ENCODE measurements around the gene GLI1.
"Not testable (repeated sequence)": the region's sequence is repeated elsewhere in the genome, so short reads cannot be mapped to it uniquely, and the experiment has no call there.

The GLI1 gene

DNA sequence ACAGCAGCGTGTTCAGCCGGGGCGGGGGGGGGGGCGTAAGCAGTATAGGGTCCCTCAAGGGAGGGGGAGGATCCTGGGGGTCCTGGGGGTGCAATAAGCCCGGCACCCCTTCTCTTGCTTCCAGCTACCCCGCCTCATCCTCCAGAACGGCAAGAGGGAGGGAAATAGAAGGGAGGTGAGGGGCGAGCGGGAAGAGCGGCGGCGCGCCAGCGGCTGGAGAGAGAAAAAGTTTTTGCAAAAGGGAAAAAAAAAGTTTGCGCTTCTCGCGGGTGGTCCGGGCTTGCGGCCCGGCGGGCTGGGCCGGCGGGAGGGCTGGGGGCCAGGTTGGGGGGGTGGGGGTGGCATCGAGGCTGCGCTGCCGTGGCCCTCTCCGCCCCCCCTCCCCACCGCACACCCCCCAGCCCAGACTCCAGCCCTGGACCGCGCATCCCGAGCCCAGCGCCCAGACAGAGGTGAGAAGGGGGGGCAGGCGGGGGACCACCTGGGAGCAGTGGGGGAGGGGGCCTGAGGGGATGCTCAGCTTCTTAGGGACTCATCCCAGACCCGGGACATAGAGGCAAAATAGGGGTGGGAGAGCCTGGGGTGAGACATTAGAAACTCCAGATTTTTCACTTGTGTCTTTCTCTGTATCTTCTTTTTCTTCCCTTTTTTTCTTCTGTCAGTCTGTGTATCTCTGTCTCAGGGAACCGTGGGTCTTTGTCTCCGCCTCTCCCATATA, at the start of gene GLI1:
Gene GLI1, plus strand, starts transcription at position 36 of the 718 bp plus-strand sequence. CDS start 3,907 bp downstream, outside the sequence.
- no peak for DNase-seq

DNA sequence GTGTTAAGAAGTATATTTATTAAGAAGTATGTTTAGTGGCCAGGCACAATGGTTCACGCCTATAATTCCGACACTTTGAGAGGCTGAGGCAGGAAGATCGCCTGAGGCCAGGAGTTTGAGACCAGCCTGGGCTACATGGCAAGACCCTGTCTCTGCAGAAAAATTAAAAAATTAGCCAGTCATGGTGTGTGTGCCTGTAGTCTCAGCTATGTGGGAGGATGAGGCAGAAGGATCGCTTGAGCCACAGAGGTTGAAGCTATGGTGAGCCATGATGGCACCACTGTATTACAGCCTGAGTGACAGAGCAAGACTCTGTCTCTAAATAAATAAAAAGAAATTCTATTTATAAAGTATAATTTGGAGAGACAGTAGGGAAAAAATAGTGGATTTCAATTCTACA, 49.1 kb upstream of the GLI1 start:
- DNase-seq = no peak

- DNase-seq = not testable (repeated sequence)
These were observed 45.4 kb upstream of the GLI1 start for GRCh38 chr12:57414160-57414559.

- DNase-seq = no peak
These were observed 44.5 kb upstream of the GLI1 start for GRCh38 chr12:57415088-57415487.

GRCh38 chr12:57416039-57416996, 43.3 kb upstream of the GLI1 start:
- no peak for DNase-seq

GRCh38 chr12:57418255-57418654, 41.3 kb upstream of the GLI1 start:
- no peak for DNase-seq

DNA sequence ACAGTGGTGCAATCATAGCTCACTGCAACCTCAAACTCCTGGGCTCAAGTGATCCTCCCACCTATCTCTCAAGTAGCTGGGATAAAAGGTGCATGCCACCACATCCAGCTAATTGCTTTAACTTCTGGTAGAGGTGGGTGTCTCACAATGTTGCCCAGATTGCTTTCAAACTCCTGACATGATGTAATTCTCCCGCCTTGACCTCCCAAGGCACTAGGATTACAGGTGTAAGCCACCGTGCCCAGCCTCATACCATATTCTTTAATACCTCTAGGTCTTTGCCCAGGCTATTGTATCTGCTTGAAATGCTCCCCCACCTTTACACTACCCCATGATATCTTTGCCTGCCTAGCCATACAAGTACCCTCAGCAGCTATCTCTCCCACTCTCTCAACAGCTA, 40.1 kb upstream of the GLI1 start:
- no peak for DNase-seq

- DNase-seq = no peak
These were observed 39.1 kb upstream of the GLI1 start for GRCh38 chr12:57420482-57420881.

GRCh38 chr12:57426948-57427347, 32.6 kb upstream of the GLI1 start:
- DNase-seq = not testable (repeated sequence)

DNA sequence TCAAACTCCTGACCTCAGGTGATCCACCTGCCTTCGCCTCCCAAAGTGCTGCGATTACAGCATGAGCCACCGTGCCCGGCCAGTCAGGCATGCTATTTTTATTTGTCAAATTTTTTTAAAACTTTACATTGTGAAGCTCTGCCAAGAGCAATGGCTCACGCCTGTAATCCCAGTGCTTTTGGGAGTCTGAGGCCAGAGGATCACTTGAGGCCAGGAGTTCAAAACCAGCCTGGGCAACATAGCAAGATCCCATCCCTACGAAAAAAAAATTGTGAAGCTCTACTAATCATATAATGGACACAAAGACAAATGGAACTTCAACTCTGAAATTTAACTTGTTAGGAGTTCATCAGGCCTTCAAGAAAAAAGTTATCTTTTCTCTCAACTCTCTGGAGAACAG, 30.6 kb upstream of the GLI1 start:
- no peak for DNase-seq

GRCh38 chr12:57429473-57430111, 30.0 kb upstream of the GLI1 start:
- no peak for DNase-seq

DNA sequence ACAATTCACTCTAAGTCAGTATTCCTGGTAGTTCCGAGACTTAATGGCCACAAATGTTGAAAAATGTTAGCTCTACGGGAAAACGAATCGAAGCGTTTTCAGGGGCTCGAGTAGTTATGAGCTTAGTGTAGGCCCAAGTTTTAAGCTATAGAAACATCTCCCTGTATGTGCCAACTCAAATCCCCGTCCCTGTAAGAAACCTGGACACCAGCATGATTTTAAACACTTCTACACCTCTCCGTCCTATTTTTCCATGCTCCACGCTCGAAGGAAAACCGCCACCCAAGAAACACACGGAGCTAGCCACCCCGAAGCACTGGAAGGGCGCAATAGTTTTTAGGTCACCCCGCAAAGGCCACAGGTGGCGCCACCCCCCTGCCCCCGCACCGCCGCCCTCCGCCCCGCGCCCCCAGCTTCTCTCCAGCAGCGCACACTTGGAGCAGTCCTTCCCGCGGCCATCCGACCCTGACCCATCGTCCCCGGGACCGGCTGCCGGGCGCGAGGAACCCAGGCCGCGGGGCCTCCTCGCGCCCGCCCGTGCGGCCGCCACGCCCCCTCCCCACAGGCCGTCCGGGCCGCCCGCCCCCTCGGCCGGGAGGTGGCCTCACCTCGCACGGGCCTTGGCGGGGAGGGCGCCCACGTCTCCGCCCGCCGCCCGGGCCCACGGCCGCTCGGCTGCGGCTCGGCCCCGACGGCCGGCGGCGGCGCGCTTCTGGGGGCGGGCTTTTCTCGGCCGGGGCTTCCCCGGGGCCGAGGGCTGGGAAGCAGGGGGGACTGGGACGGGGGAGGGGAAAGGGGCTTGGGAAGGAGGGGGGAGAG, 29.3 kb upstream of the GLI1 start:
- DNase-seq = peak; percentile 56

- peak; percentile 91 for DNase-seq
These were observed 28.5 kb upstream of the GLI1 start, which contains the start of gene R3HDM2 for GRCh38 chr12:57430931-57431566. Gene R3HDM2 (minus strand): TSS chr12:57431043. CDS start chr12:57310428, 120,615 bp downstream.

DNA sequence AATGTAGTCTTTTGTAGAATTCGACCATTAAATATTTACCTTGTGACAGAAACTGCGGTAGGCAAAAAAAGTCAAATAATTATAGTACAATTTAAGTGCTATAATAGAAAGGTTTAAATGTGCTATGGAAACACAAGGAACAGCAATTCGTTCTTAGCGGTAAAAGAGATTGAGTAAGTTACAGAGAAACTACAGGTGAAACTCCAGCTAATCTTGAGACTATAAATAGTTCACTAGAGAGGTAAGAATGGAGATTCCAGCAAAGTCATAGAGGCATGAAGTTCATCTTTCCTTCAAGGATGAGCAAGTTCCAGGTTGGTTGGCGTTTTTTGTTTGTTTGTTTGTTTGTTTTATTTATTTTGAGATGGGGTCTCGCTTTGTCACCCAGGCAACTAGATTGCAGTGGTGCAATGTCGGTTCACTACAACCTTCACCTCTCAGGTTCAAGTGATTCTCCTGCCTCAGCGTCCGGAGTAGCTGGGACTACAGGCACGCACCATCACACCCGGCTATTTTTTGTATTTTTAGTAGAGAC, 27.9 kb upstream of the GLI1 start:
- no peak for DNase-seq

- no peak for DNase-seq
These were observed 26.2 kb upstream of the GLI1 start for GRCh38 chr12:57433370-57433769.

DNA sequence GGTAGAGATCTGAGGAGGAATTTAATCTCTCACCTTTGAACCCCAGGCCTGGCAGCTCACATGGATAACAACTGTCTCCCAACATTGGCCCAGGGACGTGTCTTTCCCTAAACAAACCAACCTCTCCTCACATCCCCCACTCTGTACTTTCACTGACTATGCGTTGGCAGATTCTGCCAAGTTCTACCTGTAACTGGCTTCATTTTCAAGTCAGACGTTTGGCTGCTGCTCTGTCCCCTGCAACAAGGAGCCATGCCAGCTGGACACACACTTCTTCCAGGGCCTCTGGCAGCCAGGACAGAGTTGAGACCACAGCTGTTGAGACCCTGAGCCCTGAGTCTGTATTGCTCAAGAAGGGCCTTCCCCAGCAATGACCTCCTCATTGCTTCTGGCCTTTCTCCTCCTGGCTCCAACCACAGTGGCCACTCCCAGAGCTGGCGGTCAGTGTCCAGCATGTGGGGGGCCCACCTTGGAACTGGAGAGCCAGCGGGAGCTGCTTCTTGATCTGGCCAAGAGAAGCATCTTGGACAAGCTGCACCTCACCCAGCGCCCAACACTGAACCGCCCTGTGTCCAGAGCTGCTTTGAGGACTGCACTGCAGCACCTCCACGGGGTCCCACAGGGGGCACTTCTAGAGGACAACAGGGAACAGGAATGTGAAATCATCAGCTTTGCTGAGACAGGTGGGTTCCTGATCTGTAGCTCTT, 24.9 kb upstream of the GLI1 start, which contains the start of gene INHBC:
Gene INHBC, plus strand, starts transcription at position 268 of the 707 bp plus-strand sequence. Its CDS starts 103 bp downstream, at position 371.
- no peak for DNase-seq

DNA sequence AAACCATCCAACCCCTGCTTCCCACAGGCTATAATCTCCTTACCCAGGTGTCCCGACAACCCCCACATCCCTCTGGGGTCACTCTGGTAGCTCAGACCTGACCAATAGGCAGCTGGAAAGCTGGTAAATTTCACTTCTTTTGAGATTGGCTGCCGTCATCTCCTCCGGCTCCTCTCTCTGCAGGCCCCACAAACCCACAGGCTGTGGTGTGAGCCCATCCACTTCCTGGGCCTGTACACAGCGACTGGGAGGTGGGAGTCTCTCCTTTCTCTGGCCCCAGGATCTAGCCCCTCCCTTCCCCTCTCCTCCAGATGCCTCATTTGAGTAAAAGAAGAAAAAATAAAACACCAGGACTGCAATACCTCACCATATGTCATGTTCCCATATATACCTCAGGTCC, 24.3 kb upstream of the GLI1 start:
- DNase-seq = no peak

DNA sequence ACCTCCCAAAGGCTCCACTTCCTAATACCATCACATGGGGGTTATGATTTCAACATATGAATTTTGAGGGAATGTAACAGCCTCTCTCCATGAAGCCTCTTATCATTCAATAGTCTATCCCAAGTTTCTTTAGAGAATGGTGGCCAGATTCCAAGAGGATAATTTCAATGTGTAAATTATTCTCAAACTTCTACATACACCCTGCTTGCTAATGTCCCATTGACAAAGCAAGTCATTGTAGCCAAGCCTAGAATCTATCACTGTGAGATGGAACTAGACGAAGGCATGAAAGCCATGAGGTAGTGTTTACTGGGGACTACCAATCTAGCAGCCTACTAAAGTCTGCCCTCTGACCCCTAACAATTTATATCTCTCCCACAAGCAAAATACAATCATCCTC, 21.2 kb upstream of the GLI1 start:
- no peak for DNase-seq

DNA sequence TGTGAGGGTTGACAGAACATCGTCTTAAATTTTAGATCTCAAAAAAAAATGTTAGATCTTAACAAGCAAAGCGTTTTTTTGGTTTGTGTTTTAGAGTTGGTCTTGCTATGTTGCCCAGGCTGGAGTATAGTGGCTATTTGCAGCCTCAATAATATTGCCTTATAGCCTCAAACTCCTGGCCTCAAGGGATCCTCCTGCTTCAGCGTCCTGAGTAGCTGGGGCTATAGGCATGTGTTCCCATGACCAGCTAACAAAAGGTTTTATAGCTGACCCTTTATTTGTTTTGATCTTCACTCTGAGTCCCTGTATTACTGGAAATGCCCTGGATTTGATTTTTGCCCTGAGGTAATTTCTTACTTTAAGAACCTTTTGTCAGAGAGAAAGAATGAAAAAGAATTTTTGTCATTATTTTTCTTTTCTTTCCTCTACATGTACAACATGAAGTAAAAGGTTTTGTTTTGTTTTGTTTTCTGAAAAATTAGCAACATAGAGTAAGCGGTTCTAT, 19.8 kb upstream of the GLI1 start:
- DNase-seq = no peak

- DNase-seq = not testable (repeated sequence)
These were observed 18.2 kb upstream of the GLI1 start for GRCh38 chr12:57441393-57441792.

Measured in NK-92 treated with Interleukin-12 subunit alpha and Interleukin-12 subunit beta, amount 100 ng/mL, for 24 hours (cell line).